ENCODE results near the gene NDUFAF5.

GRCh38 chr20:13771853-13772453 lies 12.9 kb upstream of the NDUFAF5 start:
- TF ChIP-seq CTCF (IDR thresholded peaks at IDR 0.05) (peak in 4 of 5 experiments; percentile 44 to 56 (median 49)), EP300 (IDR thresholded peaks at IDR 0.05; ENCODE audit: low read depth) (no peak), POLR2AphosphoS5 (IDR thresholded peaks at IDR 0.05) (no peak)

Data from transverse colon (tissue), 4 donors.